DND-41 (cell line): ENCODE results near the gene MUC16.

Source experiments
- EZH2 ChIP-seq: IDR thresholded peaks from 3 replicates; pipeline ENCODE4 v1.6.1; 2012; ENCODE audit warnings: borderline replicate concordance, low read depth, mild to moderate bottlenecking, moderate library complexity, low read length, inconsistent platforms; ENCODE audit not compliant: severe bottlenecking
- TF ChIP-seq, protein P1 (sequence below): IDR thresholded peaks from 2 replicates; pipeline ENCODE4 v1.5.1; 2012; ENCODE audit warnings: borderline replicate concordance, low read length, moderate library complexity, mild to moderate bottlenecking; ENCODE audit not compliant: poor library complexity, severe bottlenecking; ENCODE audit errors: extremely low read depth

DNA sequence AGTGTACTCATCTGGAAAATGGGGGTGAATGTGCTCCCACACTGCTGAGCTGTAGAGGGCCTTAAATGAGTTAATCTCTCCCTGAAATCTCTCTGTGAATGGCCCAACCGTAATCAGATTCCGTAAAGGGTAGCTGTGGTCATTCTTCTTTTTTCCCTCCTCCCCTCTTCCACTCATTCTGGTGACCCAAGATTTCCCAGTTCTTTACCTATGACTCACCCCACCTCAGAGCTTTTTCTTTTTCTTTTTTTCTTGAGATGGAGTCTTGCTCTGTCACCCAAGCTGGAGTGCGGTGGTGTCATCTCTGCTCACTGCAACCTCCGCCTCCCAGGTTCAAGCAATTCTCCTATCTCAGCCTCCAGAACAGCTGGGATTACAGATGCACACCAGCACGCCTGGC lies 33.3 kb upstream of the MUC16 start:
- TF ChIP-seq, protein P1, sequence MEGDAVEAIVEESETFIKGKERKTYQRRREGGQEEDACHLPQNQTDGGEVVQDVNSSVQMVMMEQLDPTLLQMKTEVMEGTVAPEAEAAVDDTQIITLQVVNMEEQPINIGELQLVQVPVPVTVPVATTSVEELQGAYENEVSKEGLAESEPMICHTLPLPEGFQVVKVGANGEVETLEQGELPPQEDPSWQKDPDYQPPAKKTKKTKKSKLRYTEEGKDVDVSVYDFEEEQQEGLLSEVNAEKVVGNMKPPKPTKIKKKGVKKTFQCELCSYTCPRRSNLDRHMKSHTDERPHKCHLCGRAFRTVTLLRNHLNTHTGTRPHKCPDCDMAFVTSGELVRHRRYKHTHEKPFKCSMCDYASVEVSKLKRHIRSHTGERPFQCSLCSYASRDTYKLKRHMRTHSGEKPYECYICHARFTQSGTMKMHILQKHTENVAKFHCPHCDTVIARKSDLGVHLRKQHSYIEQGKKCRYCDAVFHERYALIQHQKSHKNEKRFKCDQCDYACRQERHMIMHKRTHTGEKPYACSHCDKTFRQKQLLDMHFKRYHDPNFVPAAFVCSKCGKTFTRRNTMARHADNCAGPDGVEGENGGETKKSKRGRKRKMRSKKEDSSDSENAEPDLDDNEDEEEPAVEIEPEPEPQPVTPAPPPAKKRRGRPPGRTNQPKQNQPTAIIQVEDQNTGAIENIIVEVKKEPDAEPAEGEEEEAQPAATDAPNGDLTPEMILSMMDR = no peak
- no peak for TF ChIP-seq EZH2
